ENCODE data around the gene RTN4RL2.

DNA sequence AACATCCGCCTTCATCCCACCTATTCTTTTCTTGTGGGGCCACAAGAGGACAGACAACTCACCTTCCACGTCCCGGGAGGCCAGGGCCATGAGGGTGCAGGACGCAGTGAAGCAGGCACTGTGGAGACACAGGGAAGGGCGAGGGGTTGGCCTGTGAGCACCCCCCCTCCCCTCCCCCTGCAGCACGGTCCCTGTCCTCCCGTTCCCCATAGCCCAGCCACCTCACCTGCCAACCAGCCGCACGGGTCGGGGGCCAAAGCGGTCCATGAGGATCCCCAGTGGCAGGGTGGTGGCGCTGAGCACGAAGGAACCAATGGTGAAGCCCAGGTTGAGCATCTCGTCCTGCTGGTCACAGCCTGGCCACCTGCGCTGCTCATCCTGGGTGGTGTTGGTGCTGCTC, 40.6 kb downstream of the RTN4RL2 start:
- TF ChIP-seq, protein P1, sequence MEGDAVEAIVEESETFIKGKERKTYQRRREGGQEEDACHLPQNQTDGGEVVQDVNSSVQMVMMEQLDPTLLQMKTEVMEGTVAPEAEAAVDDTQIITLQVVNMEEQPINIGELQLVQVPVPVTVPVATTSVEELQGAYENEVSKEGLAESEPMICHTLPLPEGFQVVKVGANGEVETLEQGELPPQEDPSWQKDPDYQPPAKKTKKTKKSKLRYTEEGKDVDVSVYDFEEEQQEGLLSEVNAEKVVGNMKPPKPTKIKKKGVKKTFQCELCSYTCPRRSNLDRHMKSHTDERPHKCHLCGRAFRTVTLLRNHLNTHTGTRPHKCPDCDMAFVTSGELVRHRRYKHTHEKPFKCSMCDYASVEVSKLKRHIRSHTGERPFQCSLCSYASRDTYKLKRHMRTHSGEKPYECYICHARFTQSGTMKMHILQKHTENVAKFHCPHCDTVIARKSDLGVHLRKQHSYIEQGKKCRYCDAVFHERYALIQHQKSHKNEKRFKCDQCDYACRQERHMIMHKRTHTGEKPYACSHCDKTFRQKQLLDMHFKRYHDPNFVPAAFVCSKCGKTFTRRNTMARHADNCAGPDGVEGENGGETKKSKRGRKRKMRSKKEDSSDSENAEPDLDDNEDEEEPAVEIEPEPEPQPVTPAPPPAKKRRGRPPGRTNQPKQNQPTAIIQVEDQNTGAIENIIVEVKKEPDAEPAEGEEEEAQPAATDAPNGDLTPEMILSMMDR (IDR thresholded peaks at IDR 0.05) = no peak
- TF ChIP-seq POLR2A (IDR thresholded peaks at IDR 0.05) = no peak
